ENCODE results near the gene HPCAL1. TPM values are rescaled to one million over a fixed set of nuclear protein-coding genes. Genes with fewer than 3 reads are reported as not detected.

The HPCAL1 gene
- total RNA-seq, 1 donor from 2014 or later = 9.0 TPM

DNA sequence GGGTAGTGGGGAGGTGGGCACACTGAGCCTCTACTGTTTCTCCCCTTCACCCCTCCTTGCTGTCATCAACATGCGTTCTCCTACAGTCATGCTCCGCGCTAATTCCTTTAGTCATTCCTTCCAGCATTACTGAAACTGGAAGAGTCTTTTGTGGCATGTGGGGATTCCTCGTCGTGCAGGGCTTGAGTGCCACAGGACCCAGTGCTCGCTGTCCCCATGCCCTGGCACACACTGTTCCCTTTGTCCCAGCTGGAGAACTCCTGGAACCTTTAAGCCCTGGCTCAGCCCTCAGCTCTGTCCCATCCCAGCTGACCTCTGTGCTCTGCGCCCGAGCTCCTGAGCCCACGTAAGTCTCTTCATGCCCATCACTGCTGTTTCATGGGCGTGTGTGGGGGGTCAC lies 103.3 kb downstream of the HPCAL1 start:
- TF ChIP-seq, protein P1, sequence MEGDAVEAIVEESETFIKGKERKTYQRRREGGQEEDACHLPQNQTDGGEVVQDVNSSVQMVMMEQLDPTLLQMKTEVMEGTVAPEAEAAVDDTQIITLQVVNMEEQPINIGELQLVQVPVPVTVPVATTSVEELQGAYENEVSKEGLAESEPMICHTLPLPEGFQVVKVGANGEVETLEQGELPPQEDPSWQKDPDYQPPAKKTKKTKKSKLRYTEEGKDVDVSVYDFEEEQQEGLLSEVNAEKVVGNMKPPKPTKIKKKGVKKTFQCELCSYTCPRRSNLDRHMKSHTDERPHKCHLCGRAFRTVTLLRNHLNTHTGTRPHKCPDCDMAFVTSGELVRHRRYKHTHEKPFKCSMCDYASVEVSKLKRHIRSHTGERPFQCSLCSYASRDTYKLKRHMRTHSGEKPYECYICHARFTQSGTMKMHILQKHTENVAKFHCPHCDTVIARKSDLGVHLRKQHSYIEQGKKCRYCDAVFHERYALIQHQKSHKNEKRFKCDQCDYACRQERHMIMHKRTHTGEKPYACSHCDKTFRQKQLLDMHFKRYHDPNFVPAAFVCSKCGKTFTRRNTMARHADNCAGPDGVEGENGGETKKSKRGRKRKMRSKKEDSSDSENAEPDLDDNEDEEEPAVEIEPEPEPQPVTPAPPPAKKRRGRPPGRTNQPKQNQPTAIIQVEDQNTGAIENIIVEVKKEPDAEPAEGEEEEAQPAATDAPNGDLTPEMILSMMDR (IDR thresholded peaks at IDR 0.05; ENCODE audit: insufficient read depth, low read length, severe bottlenecking) = no peak
- FAIRE-seq (no peak), DNase-seq (ENCODE audit: low read depth) (no peak)
- Histone ChIP-seq H3K36me3 (ENCODE audit: control insufficient read depth, insufficient read depth, low read length) (no peaks in the 10 kb centered on the region), H3K27me3 (ENCODE audit: control insufficient read depth, insufficient read depth, low read length) (no peaks in the 10 kb centered on the region), H3K4me3 (ENCODE audit: low read depth, low read length) (no peak overlapping the region)

DNA sequence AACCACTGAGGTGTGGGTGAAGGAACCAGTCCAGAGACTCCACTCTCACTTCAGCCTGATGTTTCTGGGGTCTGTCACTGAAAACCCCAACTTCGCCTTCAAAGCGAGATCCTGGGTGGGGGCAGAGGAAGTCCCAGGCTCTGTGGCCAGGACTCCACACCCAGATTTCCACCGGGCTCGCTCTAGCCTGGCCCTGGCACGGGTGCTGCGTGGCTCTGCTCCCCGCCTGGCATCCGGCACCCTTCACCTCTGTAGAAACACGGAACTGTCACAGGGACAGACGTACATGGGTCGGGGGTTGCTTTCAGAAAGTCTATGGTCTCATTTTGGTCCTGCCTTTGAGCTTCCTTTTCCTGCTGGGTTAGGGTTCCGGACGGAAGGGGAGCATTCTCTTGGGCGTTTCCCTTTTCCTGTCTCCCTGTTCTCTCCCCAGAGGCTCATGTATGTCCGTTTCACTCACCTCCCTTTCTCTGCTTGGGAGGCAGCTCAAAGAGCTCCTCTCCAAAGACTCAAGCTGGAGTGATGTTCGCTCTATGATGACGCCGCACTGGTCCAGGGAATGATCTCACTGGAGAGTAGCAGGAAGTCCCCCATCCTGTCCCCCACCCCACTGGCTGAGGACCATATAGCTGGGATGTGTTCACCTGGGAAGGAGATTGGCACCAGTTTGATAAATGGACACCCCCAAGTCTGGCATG lies 103.9 kb downstream of the HPCAL1 start:
- no peaks in the 10 kb centered on the region for H3K36me3 ChIP-seq (ENCODE audit: control insufficient read depth, insufficient read depth, low read length)
- TF ChIP-seq, protein P1 (IDR thresholded peaks at IDR 0.05; ENCODE audit: insufficient read depth, low read length, severe bottlenecking) = no peak
- DNase-seq (ENCODE audit: low read depth) (no peak), FAIRE-seq (no peak)
- no peaks in the 10 kb centered on the region for H3K27me3 ChIP-seq (ENCODE audit: control insufficient read depth, insufficient read depth, low read length)
- no peak overlapping the region for H3K4me3 ChIP-seq (ENCODE audit: low read depth, low read length)

GRCh38 chr2:10407432-10407831 lies 104.7 kb downstream of the HPCAL1 start:
- Histone ChIP-seq H3K36me3 (ENCODE audit: control insufficient read depth, insufficient read depth, low read length) (no peaks in the 10 kb centered on the region), H3K27me3 (ENCODE audit: control insufficient read depth, insufficient read depth, low read length) (no peaks in the 10 kb centered on the region), H3K4me3 (ENCODE audit: low read depth, low read length) (no peak overlapping the region)
- DNase-seq (ENCODE audit: low read depth) (no peak), FAIRE-seq (no peak)
- TF ChIP-seq, protein P1 (IDR thresholded peaks at IDR 0.05; ENCODE audit: insufficient read depth, low read length, severe bottlenecking) = no peak

- peak; percentile 97 for FAIRE-seq
- H3K36me3 ChIP-seq (ENCODE audit: control insufficient read depth, insufficient read depth, low read length) = no peaks in the 10 kb centered on the region
- no peaks in the 10 kb centered on the region for H3K27me3 ChIP-seq (ENCODE audit: control insufficient read depth, insufficient read depth, low read length)
- no peak overlapping the region for H3K4me3 ChIP-seq (ENCODE audit: low read depth, low read length)
- peak; percentile 93 for DNase-seq (ENCODE audit: low read depth)
- TF ChIP-seq, protein P1 (IDR thresholded peaks at IDR 0.05; ENCODE audit: insufficient read depth, low read length, severe bottlenecking) = no peak
Measured at GRCh38 chr2:10407841-10408648, 105.3 kb downstream of the HPCAL1 start.

- DNase-seq (ENCODE audit: low read depth) = peak; percentile 76
- FAIRE-seq = no peak
- Histone ChIP-seq H3K27me3 (ENCODE audit: control insufficient read depth, insufficient read depth, low read length) (no peaks in the 10 kb centered on the region), H3K4me3 (ENCODE audit: low read depth, low read length) (no peak overlapping the region), H3K36me3 (ENCODE audit: control insufficient read depth, insufficient read depth, low read length) (no peaks in the 10 kb centered on the region)
- TF ChIP-seq, protein P1 (IDR thresholded peaks at IDR 0.05; ENCODE audit: insufficient read depth, low read length, severe bottlenecking) = peak; percentile 98
Measured at GRCh38 chr2:10408649-10409579, 106.2 kb downstream of the HPCAL1 start.

All from bronchial epithelial cell (primary cell).